NCI-H345 treated with DMSO at 0.1 percent for 48 hours (cell line): ENCODE measurements around the gene LRRTM3.

Experiments
- DNase-seq: peaks from one replicate; lab custom pipeline; 2025; ENCODE audit not compliant: unreplicated experiment; lab: John Stamatoyannopoulos, UW

LRRTM3 gene

DNA sequence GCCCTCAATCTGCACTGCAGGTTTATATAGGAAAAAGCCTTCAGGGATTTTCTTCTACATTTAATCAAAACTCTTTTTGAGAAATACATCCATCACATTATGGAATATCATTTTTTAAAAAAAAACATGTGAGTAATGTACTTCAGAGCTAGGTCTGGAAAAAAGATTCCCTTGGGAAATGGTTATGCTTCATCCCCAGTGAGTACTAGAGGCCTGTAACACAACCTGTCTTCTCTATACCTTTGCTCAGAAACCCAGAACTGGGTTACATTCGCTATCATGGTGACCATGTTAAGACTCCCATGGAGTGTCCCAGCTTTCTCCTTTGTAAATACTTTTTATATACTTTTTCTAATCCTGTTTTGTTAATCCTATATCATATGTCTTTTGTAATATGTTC is 186.9 kb downstream of the LRRTM3 start:
- no peak for DNase-seq

DNA sequence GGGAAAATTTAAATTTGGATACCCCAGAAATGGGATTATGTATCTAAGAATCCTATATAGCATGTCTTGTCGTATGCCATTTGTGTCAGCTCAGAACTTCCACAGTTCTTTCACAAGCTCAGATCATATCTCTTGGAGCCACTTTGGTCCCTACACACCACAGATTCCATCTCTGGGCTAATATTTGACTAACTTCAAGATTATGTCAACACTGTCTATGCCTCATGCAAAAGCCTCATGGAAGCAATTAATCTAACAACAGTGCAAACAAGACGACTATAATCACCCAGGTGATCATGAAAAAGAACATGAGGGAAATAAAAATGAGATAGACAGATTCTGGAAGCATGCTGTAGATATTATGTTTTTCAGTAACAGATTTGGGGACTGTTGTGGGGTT is 189.1 kb downstream of the LRRTM3 start:
- no peak for DNase-seq

GRCh38 chr10:67115972-67116371 is 190.1 kb downstream of the LRRTM3 start:
- no peak for DNase-seq

DNA sequence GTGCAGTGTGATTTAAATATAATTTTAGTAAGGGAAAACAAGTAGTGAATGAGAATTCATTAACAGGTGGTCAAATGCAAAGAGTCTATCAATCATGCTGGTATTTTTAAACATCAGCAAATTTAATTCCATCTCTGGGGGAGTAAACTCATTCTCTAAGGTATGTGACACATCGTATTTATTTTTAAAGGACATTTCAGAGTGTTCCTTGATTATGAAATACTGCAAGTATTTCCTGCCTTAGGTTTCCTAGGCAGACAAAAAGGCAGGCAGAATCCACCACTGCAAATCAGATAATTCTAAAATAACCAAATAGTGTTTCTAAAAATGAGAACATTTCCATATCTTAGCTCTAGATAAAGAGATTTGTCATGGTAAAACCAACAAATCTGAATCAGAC is 193.8 kb downstream of the LRRTM3 start:
- DNase-seq = no peak

- no peak for DNase-seq
Measured at GRCh38 chr10:67127441-67127840, 201.6 kb downstream of the LRRTM3 start.

DNA sequence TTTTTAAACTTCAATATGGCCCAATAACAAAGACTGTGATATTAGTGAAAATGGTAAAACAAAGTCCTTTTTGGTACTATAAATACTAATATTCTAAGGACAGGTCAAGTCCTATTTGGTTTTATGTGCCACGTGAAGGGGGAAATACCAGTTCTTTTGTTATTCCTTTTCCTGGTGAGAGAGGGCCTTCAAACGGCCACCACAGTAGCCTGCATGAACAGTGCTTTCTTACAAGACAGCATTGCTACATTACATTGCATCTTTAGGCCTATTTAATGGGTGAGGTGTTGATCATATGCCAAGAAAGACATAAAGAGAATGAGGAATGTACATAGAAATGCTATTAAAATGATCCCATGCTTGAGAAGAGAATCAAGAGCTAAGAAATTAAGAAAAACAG is 214.8 kb downstream of the LRRTM3 start:
- no peak for DNase-seq

DNA sequence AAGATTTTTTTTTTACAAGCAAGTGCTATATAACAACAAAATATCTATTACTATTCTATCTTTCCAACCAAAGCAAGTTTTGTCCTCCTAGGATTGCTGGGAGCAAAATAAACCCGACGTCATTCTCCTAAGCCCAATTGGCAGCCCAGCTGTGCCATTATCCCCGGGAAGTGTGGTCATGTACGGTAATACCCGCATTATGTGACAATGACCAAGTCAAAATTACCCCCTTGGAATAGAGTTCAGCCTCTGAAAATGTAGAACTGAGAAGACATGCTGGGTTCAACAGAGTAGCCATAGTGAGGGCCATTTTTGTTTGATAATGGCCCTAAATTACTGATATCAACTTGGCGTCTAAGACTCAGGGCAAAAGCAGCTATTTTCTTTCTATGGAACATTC is 215.5 kb downstream of the LRRTM3 start:
- no peak for DNase-seq

DNA sequence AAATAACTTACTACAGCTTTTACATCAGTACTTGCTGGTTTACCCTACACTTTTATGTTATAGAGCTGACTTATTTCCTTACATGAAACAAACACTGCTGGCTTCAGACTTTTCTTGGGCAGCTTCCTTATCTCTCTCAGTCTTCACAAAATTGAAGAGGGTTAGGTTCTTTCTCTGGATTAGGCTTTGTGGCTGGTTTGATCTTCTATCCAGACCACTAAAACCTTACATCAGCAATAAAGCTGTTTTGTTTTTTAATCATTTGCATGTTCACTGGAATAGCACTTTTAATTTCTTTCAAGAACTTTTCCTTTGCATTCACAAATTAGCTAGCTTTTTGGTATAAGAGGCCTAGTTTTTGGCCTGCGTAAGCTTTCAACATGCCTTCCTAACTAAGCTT is 218.7 kb downstream of the LRRTM3 start:
- DNase-seq = no peak
